Measurements from ENCODE around the gene C1orf21. TPM values are rescaled to one million over a fixed set of nuclear protein-coding genes. Genes with fewer than 3 reads are reported as not detected.

The C1orf21 gene
- total and polyA plus RNA-seq, 12 donors: 23.2 to 177 (median 87.9) TPM

- H3K36me3 ChIP-seq (replicated peaks in 1 of 2): no peaks in the 10 kb centered on the region
- H3K27me3 ChIP-seq: no peaks in the 10 kb centered on the region
- H3K4me1 ChIP-seq (replicated peaks in 1 of 2): peaks cover 0 to 11% of the 10 kb centered on the region in 2 donors
- DNase-seq: no peak
- H3K27ac ChIP-seq: no peak overlapping the region
- intact Hi-C loops (cut with DNase I): no loop called here
- TF ChIP-seq CTCF (IDR thresholded peaks at IDR 0.05) (no peak), POLR2A (IDR thresholded peaks at IDR 0.05) (no peak)
- H3K9me3 ChIP-seq (replicated peaks in 1 of 3): no peaks in the 10 kb centered on the region
- no peak overlapping the region for H3K4me3 ChIP-seq
- 82 to 96% (median 86%) methylated on average over 1 of the region's 1 CpG for WGBS, 4 donors
Measured at GRCh38 chr1:184634296-184634695, 247.5 kb downstream of the C1orf21 start.

- DNase-seq: no peak
- intact Hi-C loops (cut with DNase I): no loop called here
- Histone ChIP-seq H3K9me3 (replicated peaks in 1 of 3) (no peaks in the 10 kb centered on the region), H3K27me3 (no peaks in the 10 kb centered on the region), H3K4me1 (replicated peaks in 1 of 2) (no peaks in the 10 kb centered on the region), H3K4me3 (no peak overlapping the region), H3K27ac (no peak overlapping the region), H3K36me3 (replicated peaks in 1 of 2) (no peaks in the 10 kb centered on the region)
- WGBS, 4 donors: 69 to 83% (median 77%) methylated on average over 4 to 6 of the region's 6 CpGs
- TF ChIP-seq POLR2A (IDR thresholded peaks at IDR 0.05): no peak
- TF ChIP-seq CTCF (IDR thresholded peaks at IDR 0.05): no peak
Measured at GRCh38 chr1:184635347-184635979, 248.6 kb downstream of the C1orf21 start.

- no peaks in the 10 kb centered on the region for H3K36me3 ChIP-seq (replicated peaks in 1 of 2)
- no peak for TF ChIP-seq CTCF (IDR thresholded peaks at IDR 0.05)
- no peak overlapping the region for H3K27ac ChIP-seq
- 90 to 93% (median 91%) methylated on average over 3 to 6 of the region's 6 CpGs for WGBS, 4 donors
- no peak overlapping the region for H3K4me3 ChIP-seq
- no peaks in the 10 kb centered on the region for H3K4me1 ChIP-seq (replicated peaks in 1 of 2)
- DNase-seq: no peak
- intact Hi-C loops (cut with DNase I): no loop called here
- H3K9me3 ChIP-seq (replicated peaks in 1 of 3): no peaks in the 10 kb centered on the region
- no peaks in the 10 kb centered on the region for H3K27me3 ChIP-seq
Measured at GRCh38 chr1:184635980-184636431, 249.2 kb downstream of the C1orf21 start.

- TF ChIP-seq CTCF (IDR thresholded peaks at IDR 0.05): no peak
- TF ChIP-seq POLR2A (IDR thresholded peaks at IDR 0.05): no peak
- no peak for DNase-seq
- Histone ChIP-seq H3K4me3 (no peak overlapping the region), H3K27ac (no peak overlapping the region), H3K36me3 (replicated peaks in 1 of 2) (no peaks in the 10 kb centered on the region), H3K4me1 (replicated peaks in 1 of 2) (peaks cover 10 to 12% of the 10 kb centered on the region in 2 donors), H3K9me3 (replicated peaks in 1 of 3) (no peaks in the 10 kb centered on the region), H3K27me3 (no peaks in the 10 kb centered on the region)
- intact Hi-C loops (cut with DNase I): no loop called here
- WGBS, 4 donors: 87 to 92% (median 90%) methylated on average over 2 of the region's 2 CpGs
Measured at GRCh38 chr1:184637664-184638240, 250.9 kb downstream of the C1orf21 start.
